KOPT-K1 (cell line): ENCODE measurements around the gene DOC2B.
"Not testable (repeated sequence)": the region's sequence is repeated elsewhere in the genome, so short reads cannot be mapped to it uniquely, and the experiment has no call there.

Experiments
- H3K27ac ChIP-seq: fragments of 200-600 bp; sonication (generic); 2 replicates; pipeline ENCODE4 v1.5.1; 2016; ENCODE audit warnings: antibody characterized with exemption, mild to moderate bottlenecking, low read depth, low read length; ENCODE audit not compliant: poor library complexity, severe bottlenecking
- H3K36me3 ChIP-seq: fragments of 200-600 bp; sonication (generic); 2 replicates; pipeline ENCODE4 v1.5.1; 2017; ENCODE audit warnings: antibody characterized with exemption, mild to moderate bottlenecking, low read length, moderate library complexity; ENCODE audit not compliant: insufficient read depth
- H3K9me3 ChIP-seq: fragments of 200-600 bp; sonication (generic); 2 replicates; pipeline ENCODE4 v1.5.1; 2017; ENCODE audit warnings: antibody characterized with exemption, low read length, mild to moderate bottlenecking; ENCODE audit not compliant: insufficient read depth, poor library complexity, severe bottlenecking

Gene DOC2B

GRCh38 chr17:181245-182049 is at the start of gene DOC2B:
TSS of gene DOC2B (minus strand) at chr17:181650. CDS start at chr17:181479, 171 bp downstream.
- no peaks in the 10 kb centered on the region for H3K9me3 ChIP-seq
- H3K27ac ChIP-seq: no peak within 1 kb of the TSS
- no peaks in the 10 kb centered on the region for H3K36me3 ChIP-seq

DNA sequence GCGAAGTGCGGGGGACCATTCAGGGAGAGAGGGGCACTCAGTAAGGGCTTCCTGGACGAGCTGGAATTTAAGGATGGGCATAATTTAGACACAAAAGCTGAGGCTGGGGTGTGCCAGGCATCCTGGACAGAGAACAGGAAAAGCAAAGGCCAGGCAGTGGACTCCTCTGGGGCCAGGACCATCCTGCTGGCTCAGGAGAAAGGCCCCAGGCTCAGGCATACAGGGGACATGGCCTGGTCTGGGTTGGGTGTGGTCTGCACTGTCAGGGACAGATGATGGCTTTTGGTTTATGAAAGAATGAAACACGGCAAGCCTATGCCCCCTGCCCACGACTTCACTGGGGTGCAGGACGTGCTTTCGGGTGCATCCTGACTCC is 48.9 kb upstream of the DOC2B start:
- no peaks in the 10 kb centered on the region for H3K9me3 ChIP-seq
- no peak overlapping the region for H3K27ac ChIP-seq
- H3K36me3 ChIP-seq: no peaks in the 10 kb centered on the region

- no peaks in the 10 kb centered on the region for H3K9me3 ChIP-seq
- no peaks in the 10 kb centered on the region for H3K36me3 ChIP-seq
- no peak overlapping the region for H3K27ac ChIP-seq
These were observed 48.4 kb upstream of the DOC2B start for GRCh38 chr17:229709-230394.

GRCh38 chr17:228951-229708 is 47.7 kb upstream of the DOC2B start:
- no peaks in the 10 kb centered on the region for H3K36me3 ChIP-seq

GRCh38 chr17:227946-228615 is 46.6 kb upstream of the DOC2B start:
- Histone ChIP-seq H3K36me3 (no peaks in the 10 kb centered on the region), H3K27ac (no peak overlapping the region), H3K9me3 (no peaks in the 10 kb centered on the region)

More at GRCh38 chr17:228951-229708, 47.7 kb upstream of the DOC2B start:
- no peak overlapping the region for H3K27ac ChIP-seq
- no peaks in the 10 kb centered on the region for H3K9me3 ChIP-seq

GRCh38 chr17:227078-227945 is 45.9 kb upstream of the DOC2B start:
- no peaks in the 10 kb centered on the region for H3K9me3 ChIP-seq

GRCh38 chr17:226108-227077 is 44.9 kb upstream of the DOC2B start:
- no peak overlapping the region for H3K27ac ChIP-seq
- no peaks in the 10 kb centered on the region for H3K9me3 ChIP-seq
- no peaks in the 10 kb centered on the region for H3K36me3 ChIP-seq

More at GRCh38 chr17:227078-227945, 45.9 kb upstream of the DOC2B start:
- Histone ChIP-seq H3K36me3 (no peaks in the 10 kb centered on the region), H3K27ac (no peak overlapping the region)

GRCh38 chr17:225551-225950 is 44.1 kb upstream of the DOC2B start:
- Histone ChIP-seq H3K27ac (no peak overlapping the region), H3K9me3 (no peaks in the 10 kb centered on the region), H3K36me3 (no peaks in the 10 kb centered on the region)

GRCh38 chr17:224576-224975 is 43.1 kb upstream of the DOC2B start:
- not testable (repeated sequence) for H3K9me3 ChIP-seq, H3K36me3 ChIP-seq, H3K27ac ChIP-seq

GRCh38 chr17:223723-224471 is 42.4 kb upstream of the DOC2B start:
- Histone ChIP-seq H3K9me3 (no peaks in the 10 kb centered on the region), H3K36me3 (no peaks in the 10 kb centered on the region), H3K27ac (no peak overlapping the region)

- Histone ChIP-seq H3K36me3 (no peaks in the 10 kb centered on the region), H3K27ac (no peak overlapping the region), H3K9me3 (no peaks in the 10 kb centered on the region)
These were observed 40.7 kb upstream of the DOC2B start for GRCh38 chr17:222172-222571.

- H3K36me3 ChIP-seq: no peaks in the 10 kb centered on the region
- no peaks in the 10 kb centered on the region for H3K9me3 ChIP-seq
- H3K27ac ChIP-seq: no peak overlapping the region
These were observed 38.2 kb upstream of the DOC2B start for GRCh38 chr17:219696-220095.
